NCI-H2171 (cell line): ENCODE data around the gene ZC3H4.

Experiments used
- DNase-seq: peaks from one replicate; lab custom pipeline; 2025; lab: John Stamatoyannopoulos, UW

The ZC3H4 gene

GRCh38 chr19:47049307-47049700 is 64.3 kb downstream of the ZC3H4 start:
- no peak for DNase-seq

GRCh38 chr19:47047763-47048405 is 65.7 kb downstream of the ZC3H4 start:
- DNase-seq: peak; percentile 93

- no peak for DNase-seq
Measured at GRCh38 chr19:47047272-47047762, 66.3 kb downstream of the ZC3H4 start.

GRCh38 chr19:47045867-47046470 is 67.6 kb downstream of the ZC3H4 start:
- no peak for DNase-seq

- no peak for DNase-seq
Measured at GRCh38 chr19:47044946-47045866, 68.4 kb downstream of the ZC3H4 start.

GRCh38 chr19:47040869-47041268 is 72.7 kb downstream of the ZC3H4 start:
- no peak for DNase-seq

GRCh38 chr19:47039239-47039874 is 74.2 kb downstream of the ZC3H4 start:
- DNase-seq: no peak

- DNase-seq: no peak
Measured at GRCh38 chr19:47037766-47038165, 75.8 kb downstream of the ZC3H4 start.

GRCh38 chr19:47036097-47036651 is 77.4 kb downstream of the ZC3H4 start:
- peak; percentile 39 for DNase-seq

GRCh38 chr19:47035127-47036096 is 78.2 kb downstream of the ZC3H4 start:
- peak; percentile 81 for DNase-seq

GRCh38 chr19:47032171-47032811 is 81.3 kb downstream of the ZC3H4 start:
- DNase-seq: peak; percentile 54

GRCh38 chr19:47028195-47028601 is 85.4 kb downstream of the ZC3H4 start:
- DNase-seq: no peak

- no peak for DNase-seq
Measured at GRCh38 chr19:47027586-47028088, 85.9 kb downstream of the ZC3H4 start.

GRCh38 chr19:47026889-47027288 is 86.7 kb downstream of the ZC3H4 start:
- no peak for DNase-seq

GRCh38 chr19:47026156-47026555 is 87.4 kb downstream of the ZC3H4 start:
- no peak for DNase-seq

- DNase-seq: no peak
Measured at GRCh38 chr19:47024502-47024901, 89.1 kb downstream of the ZC3H4 start.

- no peak for DNase-seq
Measured at GRCh38 chr19:47023448-47023794, 90.2 kb downstream of the ZC3H4 start.

GRCh38 chr19:47022541-47023447 is 90.8 kb downstream of the ZC3H4 start:
- no peak for DNase-seq

GRCh38 chr19:47022140-47022536 is 91.4 kb downstream of the ZC3H4 start:
- DNase-seq: no peak
